GM21825 (cell line): ENCODE results near the gene EHD1.
"Not testable (repeated sequence)": the region's sequence is repeated elsewhere in the genome, so short reads cannot be mapped to it uniquely, and the experiment has no call there.

Source experiments
- ATAC-seq: cut with Tn5 transposase; IDR thresholded peaks from one replicate; pipeline ENCODE4 v1.9.1; 2021; ENCODE audit warnings: mild to moderate bottlenecking, moderate library complexity; ENCODE audit not compliant: unreplicated experiment

Gene EHD1

GRCh38 chr11:64859542-64860414 lies 18.6 kb downstream of the EHD1 start:
- peak; percentile 58 for ATAC-seq

GRCh38 chr11:64858467-64859263 lies 19.8 kb downstream of the EHD1 start:
- ATAC-seq, result no peak

GRCh38 chr11:64857485-64857884 lies 20.9 kb downstream of the EHD1 start:
- no peak for ATAC-seq

- no peak for ATAC-seq
Observed at GRCh38 chr11:64856382-64857227, 21.8 kb downstream of the EHD1 start.

GRCh38 chr11:64855596-64856304 lies 22.7 kb downstream of the EHD1 start:
- ATAC-seq, result no peak

GRCh38 chr11:64854534-64855502 lies 23.6 kb downstream of the EHD1 start:
- ATAC-seq, result no peak

GRCh38 chr11:64854157-64854533 lies 24.3 kb downstream of the EHD1 start:
- no peak for ATAC-seq

GRCh38 chr11:64853709-64854108 lies 24.7 kb downstream of the EHD1 start:
- no peak for ATAC-seq

GRCh38 chr11:64852804-64853509 lies 25.5 kb downstream of the EHD1 start:
- no peak for ATAC-seq

GRCh38 chr11:64851831-64852351 lies 26.5 kb downstream of the EHD1 start:
- ATAC-seq, result peak; percentile 8

- ATAC-seq, result peak; percentile 61
Observed at GRCh38 chr11:64850979-64851567, 27.3 kb downstream of the EHD1 start.

GRCh38 chr11:64849598-64850356 lies 28.6 kb downstream of the EHD1 start:
- ATAC-seq, result no peak

- ATAC-seq, result no peak
Observed at GRCh38 chr11:64848826-64849597, 29.4 kb downstream of the EHD1 start.

- no peak for ATAC-seq
Observed at GRCh38 chr11:64848214-64848825, 30.1 kb downstream of the EHD1 start.

GRCh38 chr11:64846998-64847666 lies 31.3 kb downstream of the EHD1 start:
- ATAC-seq, result no peak

- ATAC-seq, result not testable (repeated sequence)
Observed at GRCh38 chr11:64845776-64846129, 32.7 kb downstream of the EHD1 start.
